NCI-H2196 treated with DMSO at 0.1 percent for 48 hours (cell line): ENCODE measurements around the gene POLRMT.
"Not testable (repeated sequence)": the region's sequence is repeated elsewhere in the genome, so short reads cannot be mapped to it uniquely, and the experiment has no call there.

Source experiments
- DNase-seq: peaks from one replicate; lab custom pipeline; 2025; ENCODE audit not compliant: unreplicated experiment; lab: John Stamatoyannopoulos, UW

The POLRMT gene

DNA sequence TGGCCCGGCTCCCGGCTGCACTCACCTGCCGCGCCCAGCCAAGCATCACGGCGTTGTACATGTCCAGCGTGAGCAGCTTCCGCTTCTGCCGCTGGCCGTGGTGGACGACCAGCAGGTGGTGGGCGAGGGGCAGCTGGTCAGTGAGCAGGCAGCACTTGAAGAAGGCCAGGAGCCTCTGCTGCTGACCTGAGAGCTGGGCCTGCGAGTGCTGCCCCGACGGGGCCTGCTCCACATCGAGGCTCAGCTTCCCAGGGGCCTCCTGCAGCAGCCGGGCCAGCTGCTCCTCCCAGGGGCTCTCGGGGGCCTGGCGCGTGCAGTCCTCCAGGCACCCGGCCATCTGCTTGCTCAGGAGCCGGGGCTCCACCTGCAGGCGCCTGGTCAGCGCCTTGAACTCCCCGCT, 3.8 kb downstream of the POLRMT start:
- peak; percentile 51 for DNase-seq

DNA sequence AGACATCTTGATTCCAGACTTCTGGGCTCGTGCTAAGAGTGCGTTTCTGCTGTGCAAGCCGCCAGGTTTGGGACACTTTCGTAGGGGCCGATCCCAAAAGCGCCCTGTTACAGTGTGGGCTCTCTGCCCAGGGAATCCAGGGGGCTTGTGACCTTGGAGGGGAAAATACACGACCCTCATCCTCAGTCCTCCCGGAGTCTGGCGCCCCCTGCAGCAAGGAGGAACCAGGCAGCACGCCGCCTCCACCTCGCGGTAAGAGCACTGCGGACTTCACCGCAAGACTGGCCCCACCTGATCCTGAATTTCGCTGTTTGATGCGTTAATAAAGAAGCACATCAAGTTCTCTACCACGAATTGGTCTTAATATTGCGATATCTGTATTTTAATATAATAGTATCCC, 5.2 kb downstream of the POLRMT start:
- no peak for DNase-seq

DNA sequence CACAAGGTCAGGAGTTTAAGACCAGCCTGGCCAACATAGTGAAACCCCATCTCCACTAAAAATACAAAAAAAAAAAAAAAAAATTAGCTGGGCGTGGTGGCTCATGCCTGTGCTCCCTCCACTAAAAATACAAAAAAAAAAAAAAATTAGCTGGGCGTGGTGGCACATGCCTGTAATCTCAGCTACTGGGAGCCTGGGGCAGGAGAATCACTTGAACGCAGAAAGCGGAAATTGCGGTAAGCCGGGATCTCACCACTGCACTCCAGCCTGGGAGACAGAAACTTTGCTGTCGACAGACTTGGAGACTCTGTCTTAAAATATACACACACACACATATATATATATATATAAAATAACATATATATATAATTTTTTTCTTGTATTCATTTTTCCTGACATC, 6.8 kb downstream of the POLRMT start:
- not testable (repeated sequence) for DNase-seq

DNA sequence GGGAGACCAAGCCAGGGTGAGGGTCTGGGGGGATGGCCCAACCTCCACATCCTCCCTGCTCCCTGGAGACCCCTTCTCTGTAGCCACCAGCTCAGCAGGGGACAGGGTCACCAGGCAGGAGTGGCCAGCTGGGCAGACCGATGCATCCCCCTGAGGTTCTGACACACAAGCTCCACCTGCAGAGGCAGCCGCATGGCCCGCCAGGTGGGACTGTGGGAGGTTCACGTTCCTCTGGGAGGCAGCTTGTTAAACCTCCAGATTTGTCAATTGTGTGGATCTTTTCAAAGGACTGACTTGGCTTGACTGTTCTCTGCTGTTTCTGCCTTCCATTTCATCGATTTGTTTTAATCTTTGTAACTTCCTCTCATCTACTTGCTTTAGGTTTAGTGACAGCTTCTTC, 8.1 kb downstream of the POLRMT start:
- DNase-seq, result no peak

DNA sequence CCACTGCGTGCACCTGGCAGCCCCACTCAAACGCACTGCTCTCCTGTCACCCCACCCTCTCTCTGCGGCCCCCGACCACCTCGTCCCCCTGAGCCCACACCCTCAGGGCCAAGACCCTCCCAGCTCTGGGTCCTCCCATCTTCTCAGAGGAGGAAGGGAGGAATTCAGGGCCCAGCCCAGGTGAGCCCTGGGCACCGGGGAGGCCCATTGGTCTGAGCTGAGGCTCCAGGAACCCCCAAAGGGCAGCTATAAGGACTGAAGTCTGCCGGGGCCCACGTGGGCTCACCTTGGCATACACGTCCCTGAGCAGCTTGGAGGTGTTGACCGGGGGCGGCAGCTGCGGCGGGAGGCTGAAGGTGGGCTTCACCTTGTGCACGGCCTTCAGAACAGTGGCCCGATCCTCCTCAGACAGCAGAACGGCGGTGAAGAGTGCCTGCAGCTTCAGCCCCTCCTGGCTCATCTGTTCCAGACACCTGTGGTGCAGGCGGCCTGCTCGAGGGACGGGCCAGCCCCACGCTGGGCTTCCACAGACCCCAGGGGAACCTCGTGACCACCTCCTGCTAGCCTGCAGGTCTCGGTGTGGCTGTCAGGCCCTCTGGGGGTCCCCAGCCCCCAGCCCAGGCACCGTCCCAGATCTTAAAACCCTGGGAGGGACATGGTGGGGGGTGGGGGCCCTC, 8.8 kb downstream of the POLRMT start:
- DNase-seq, result no peak

DNA sequence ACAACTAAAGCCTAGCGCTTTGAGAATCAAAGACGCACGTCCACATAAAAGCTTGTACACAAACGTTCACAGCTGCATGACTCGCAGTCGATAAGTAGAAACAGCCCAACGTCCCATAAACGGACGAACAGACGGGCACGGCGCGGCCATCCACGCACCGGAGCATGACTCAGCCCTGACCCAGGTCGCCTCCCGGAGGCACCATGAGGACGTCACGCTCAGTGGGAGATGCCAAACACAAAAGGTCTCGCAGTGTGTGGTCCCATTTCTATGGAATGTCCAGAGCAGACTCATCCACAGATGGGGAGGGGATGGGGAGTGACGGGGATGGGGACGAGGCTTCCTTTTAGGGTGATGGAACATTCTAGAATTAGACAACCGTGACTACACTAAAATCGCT, 9.4 kb downstream of the POLRMT start:
- DNase-seq, result no peak

DNA sequence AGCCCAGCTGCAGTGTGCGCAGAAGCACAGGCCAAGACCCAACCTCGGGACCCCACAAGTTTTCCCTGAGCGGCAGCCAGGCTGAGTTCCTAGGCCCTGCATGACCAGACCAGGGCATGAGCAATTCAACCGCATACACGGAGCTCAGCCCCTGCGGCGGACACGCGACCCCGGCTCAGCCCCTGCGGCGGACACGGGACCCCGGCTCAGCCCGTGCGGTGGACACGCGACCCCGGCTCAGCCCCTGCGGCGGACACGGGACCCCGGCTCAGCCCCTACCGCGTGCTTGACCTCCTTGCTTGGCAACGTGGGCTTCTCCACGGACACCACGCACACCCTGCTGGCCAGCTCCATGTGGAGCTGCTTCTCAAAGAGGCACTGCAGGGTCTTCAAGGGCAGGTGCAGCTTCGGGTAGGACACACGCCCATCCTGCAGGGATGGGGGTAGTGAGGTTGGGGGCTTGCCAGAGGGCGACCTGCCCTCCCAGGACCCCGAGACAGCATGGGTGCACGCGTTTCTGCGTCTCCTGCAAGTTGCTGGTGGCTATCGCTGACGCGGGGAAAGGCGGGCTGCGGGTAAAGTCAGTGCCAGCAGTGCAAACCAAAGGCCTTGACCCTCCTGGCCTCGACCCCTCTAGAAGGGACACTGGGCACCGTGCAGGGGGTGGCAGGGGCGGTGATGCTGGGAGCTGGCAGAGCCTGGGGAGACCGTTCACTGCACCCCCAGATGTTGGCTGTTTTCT, 10.0 kb downstream of the POLRMT start:
- no peak for DNase-seq

DNA sequence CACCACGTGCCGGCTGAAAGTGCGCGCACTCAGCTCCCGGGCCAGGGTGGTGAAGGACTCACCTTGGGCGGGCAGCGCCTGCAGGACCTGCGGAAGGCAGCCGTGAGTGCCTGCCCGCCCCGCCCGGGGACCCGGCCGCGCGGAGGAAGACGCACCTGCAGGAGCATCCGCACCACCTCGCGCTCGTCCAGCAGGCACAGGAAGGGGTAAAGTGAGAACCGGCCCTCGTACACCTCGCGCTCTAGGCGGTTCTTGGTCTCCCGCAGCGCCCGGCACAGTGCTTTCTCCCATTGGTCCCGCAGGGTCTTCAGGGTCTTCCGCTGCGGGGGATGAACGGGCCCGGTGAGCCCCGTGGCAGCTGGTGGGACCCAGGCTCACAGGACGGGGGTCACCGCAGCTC, 10.7 kb downstream of the POLRMT start:
- no peak for DNase-seq

DNA sequence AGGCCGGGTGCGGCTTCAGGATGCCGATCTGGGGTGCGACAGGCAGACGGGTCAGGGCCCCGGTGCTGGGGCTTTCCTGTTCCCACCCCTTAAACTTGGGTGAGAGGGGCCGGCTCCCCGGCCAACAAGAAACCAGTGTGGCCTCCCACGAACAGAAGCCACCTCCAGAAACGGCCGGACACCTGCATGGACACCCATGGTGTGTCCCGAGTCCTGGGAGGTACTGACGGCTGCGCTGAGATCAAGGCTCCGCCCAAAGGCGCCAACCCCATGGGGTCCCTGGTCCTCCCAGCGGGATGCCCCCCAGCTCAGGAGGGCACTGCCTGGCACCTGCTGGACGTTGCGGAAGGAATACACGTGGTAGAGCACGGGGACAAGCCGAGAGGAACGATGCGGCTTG, 11.5 kb downstream of the POLRMT start:
- DNase-seq, result no peak

DNA sequence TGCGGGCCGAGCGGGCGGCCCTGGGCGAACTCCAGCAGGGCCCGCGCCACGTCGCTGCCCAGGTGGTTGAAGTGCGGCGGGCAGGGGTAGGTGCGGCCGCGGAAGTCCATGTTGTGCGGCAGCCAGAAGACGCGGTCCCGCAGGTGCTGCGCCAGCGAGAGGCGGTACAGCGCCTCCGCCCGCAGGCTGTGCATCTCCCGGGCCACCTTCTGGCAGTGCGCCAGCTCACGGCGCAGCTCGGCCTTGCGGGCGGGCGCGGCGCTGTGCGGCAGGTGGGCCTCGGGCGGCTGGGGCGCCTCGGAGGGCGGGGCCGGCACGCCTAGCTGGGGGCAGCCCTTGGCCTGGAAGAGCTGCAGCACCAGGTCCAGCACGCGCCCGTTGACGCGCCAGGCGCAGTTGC, 12.1 kb downstream of the POLRMT start:
- DNase-seq, result not testable (repeated sequence)

DNA sequence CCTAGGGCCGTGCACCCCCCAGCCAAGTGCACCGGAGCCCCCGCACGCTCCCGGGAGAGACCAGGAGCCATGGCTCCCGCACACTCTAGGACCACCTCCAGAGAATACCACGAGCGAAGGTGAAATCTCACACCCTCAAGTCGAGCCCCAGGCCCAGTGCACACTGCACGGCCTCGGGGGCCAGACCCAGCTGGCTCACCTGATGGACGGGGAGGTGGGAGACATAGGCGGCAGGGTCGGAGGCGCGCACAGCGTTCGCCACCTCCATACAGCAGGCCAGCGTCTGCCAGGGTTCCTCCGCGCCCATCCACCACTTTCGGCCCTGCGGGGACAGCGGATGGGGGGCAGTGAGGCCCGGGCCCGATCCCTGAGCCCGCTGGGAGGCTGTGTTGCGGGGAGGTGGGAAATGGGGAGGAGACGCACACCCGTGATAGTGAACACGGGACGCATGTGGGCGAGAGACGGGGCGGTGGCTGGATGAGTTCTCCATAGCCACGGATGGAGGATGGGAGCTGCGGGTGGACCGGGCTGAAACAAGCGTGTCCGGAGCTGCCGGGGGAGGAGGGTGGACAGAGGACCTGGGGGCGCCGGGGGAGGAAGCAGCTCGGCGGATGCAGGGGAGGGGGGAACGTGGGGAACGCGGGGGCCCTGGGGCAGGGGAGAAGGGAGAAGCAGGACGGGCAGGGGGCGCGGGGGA, 13.0 kb downstream of the POLRMT start:
- DNase-seq, result no peak

DNA sequence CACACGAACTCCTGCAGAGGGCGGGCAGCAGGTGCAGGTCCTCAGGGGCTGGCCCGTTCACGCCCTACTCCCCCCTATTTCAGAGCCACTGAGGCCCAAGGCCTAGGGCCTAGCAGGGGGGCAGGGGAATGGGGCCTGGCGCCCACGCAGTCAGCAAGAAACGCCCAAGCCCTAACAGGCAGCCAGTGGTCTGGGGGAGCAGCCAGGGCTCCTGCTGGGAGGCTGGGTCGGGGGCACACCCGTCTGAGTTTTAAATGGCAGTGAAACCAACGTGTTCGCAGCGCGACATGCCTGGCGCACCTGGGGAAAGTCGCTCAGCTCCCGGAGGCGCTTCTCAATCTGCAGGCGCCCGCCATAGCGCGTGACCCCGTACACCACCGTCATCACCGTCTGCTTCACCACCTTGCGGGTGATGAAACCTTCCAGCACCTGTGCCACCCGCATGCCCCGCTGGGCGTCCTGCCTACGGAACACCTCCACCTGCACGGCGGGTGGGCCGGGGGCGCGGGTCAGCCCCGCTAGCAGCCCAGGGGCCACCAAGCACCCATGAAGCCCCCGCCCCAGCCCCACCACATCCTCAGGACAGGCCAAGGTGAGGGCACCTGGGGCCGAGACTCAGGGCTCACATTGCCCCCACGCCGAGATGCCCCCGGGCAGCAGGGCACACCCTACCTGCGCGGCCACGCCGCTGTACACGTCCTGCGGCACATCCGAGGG, 13.9 kb downstream of the POLRMT start:
- no peak for DNase-seq

DNA sequence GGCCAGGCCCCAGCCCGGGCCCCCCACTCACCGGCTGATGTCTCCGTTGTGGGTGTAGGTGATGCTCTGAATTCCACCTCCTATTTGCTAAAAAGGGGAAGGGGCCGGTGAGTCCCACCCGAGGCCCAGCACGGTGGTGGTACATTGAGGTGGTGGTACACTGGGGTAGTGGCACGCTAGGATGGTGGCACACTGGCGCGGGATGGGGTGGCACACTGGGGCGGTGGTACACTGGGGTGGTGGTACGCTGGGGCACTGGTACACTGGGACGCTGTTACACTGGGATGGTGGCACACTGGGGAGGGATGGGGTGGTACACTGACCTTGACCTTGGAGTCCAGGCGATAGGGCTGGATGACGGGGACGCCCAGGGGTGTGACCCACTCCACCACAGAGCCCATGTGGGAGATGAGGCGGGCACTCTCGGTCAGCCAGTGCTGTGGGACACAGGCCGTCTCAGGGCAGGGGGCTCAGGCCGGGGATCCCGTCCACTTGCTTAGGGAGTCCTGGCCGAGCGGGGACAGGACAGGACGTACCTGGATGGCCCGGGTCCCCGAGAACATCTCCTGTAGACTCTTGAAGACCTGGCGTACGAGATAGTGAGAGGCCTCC, 14.6 kb downstream of the POLRMT start:
- DNase-seq, result no peak

DNA sequence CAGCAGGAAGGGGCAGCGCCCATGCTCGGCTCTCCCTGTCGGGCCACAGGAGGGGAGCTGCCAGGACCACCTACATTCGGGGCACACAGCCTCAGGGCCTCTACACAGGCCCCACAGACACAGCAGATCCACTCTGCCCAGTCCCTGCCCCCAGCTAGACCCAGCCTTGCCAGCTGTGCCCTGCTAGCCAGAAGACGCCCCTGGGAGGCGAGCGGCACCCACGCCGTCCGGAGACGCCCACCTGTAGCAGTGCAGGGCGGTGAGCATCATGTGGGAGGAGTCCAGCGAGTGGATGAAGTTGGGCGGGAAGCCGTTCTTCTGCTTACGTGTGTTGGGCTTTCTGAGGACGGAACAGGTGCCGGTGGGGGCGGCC, 15.1 kb downstream of the POLRMT start:
- DNase-seq, result no peak

DNA sequence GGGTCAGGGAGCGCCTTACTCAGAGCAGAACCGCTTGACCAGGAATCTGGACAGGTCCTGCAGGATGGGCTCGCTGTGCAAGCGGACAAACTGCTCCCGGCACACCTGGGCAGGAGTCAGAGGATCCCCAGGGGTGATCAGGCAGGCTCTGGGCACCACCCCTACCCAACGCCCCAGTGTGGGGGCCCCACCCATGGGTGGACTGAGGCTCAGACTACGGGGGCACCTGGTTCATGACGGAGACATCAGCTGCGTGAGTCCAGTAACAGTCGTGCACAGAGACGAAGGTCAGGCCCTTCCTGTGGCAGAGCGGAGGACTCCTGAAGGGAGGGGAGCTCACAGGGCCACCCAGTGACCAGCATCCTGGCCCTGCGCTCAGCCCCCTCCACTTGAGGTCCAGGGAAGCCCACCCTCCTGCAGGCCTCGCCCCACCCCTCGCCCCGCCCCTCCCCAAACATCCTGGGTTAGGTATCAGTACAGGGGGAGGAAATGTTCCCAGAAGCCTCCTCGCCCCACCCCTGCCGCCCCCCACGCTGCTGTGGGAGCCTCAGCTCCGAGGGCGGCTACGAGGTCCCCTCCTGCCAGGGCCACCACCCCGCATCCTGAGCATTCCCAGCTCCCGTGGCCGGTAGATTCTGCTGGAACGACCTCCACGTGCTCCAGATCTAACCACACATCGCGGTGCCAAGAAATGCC, 15.6 kb downstream of the POLRMT start:
- DNase-seq, result no peak

DNA sequence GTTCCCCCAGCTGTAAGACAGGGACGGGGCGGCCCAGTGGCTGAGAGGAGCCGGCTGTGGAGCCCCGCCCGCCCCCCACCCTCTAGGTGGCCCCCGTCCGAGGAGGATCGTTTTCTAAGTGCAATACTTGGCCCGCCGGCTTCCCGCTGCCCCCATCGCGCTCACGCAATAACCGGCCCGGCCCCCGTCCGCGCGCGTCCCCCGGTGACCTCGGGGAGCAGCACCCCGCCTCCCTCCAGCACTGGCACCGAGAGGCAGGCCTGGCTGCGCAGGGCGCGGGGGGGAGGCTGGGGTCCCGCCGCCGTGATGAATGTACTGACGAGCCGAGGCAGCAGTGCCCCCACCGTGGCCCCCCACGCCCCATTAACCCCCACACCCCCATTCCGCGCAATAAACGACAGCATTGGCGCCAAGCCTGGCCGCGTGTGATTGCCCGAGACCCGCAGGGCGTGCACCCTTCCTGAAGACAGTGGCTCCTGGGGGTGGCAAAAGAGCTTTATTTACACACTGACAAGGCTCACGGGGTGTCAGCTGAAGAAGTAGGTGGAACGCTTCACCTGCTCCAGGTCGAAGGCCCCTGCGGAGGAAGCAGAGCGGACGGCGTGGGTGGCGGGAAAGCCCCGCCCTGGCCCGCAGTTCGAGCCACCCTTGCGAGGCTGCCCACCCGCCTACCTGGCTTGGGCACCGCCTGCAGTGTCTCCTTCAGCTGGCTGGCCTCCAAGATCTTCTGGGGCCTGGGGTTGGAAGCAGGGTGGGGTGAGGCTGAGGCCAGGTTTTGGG, 16.4 kb downstream of the POLRMT start:
- DNase-seq, result no peak

DNA sequence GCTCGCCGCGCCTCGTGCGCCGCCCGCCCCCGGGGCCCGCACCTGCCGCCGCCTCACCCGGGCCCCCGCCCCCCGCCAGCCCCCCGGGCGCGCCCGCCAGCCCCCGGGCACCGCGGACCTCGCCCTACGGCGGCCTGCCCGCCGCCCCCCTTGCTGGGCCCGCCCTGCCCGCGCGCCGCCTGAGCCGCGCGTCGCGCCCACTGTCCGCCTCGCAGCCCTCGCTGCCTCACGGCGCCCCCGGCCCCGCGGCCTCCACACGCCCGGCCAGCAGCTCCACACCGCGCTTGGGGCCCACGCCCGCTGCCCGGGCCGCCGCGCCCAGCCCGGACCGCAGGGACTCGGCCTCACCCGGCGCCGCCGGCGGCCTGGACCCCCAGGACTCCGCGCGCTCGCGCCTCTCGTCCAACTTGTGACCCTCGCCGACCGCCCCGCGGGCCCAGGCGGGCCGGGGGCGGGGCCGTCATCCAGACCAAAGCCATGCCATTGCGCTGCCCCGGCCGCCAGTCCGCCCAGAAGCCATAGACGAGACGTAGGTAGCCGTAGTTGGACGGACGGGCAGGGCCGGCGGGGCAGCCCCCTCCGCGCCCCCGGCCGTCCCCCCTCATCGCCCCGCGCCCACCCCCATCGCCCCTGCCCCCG, 17.2 kb downstream of the POLRMT start:
- no peak for DNase-seq

DNA sequence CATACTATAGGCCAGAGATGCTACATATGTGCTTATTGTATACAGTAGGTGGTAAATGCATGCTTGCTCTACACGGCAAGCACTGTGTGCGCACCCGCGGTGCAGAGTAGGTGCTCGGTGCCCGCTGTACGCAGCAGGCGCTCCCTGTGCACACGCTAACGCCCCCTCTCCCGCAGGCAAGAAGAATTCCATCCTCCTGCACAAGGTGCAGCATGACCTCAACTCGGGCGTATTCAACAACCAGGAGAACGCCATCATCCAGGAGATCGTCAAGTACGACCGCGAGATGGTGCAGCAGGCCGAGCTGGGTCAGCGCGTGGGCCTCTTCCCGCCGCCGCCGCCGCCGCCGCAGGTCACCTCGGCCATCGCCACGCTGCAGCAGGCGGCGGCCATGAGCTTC, 17.7 kb downstream of the POLRMT start:
- DNase-seq, result no peak
